SU-DHL-6 (cell line): Measurements from ENCODE around the gene C9orf78.

ENCODE experiments used
- EZH2phosphoT487 ChIP-seq: fragments of 200-600 bp; sonication (generic), shearing (Covaris generic); conservative IDR thresholded peaks from 2 replicates; pipeline ENCODE4 v1.6.1; 2018; ENCODE audit warnings: mild to moderate bottlenecking, antibody characterized with exemption, low read length, moderate library complexity, mixed read lengths
- TF ChIP-seq, protein P1 (sequence below): fragments of 200-600 bp; sonication (generic); IDR thresholded peaks from one replicate; pipeline ENCODE4 v1.5.1; 2017; ENCODE audit warnings: antibody characterized with exemption, mild to moderate bottlenecking, low read length, moderate library complexity; ENCODE audit not compliant: insufficient read depth, poor library complexity, severe bottlenecking

GRCh38 chr9:129860653-129861446, 25.8 kb upstream of the C9orf78 start:
- TF ChIP-seq, protein P1, sequence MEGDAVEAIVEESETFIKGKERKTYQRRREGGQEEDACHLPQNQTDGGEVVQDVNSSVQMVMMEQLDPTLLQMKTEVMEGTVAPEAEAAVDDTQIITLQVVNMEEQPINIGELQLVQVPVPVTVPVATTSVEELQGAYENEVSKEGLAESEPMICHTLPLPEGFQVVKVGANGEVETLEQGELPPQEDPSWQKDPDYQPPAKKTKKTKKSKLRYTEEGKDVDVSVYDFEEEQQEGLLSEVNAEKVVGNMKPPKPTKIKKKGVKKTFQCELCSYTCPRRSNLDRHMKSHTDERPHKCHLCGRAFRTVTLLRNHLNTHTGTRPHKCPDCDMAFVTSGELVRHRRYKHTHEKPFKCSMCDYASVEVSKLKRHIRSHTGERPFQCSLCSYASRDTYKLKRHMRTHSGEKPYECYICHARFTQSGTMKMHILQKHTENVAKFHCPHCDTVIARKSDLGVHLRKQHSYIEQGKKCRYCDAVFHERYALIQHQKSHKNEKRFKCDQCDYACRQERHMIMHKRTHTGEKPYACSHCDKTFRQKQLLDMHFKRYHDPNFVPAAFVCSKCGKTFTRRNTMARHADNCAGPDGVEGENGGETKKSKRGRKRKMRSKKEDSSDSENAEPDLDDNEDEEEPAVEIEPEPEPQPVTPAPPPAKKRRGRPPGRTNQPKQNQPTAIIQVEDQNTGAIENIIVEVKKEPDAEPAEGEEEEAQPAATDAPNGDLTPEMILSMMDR, result no peak
- TF ChIP-seq EZH2phosphoT487, result no peak
